ENCODE measurements around the gene CADM3.

DNA sequence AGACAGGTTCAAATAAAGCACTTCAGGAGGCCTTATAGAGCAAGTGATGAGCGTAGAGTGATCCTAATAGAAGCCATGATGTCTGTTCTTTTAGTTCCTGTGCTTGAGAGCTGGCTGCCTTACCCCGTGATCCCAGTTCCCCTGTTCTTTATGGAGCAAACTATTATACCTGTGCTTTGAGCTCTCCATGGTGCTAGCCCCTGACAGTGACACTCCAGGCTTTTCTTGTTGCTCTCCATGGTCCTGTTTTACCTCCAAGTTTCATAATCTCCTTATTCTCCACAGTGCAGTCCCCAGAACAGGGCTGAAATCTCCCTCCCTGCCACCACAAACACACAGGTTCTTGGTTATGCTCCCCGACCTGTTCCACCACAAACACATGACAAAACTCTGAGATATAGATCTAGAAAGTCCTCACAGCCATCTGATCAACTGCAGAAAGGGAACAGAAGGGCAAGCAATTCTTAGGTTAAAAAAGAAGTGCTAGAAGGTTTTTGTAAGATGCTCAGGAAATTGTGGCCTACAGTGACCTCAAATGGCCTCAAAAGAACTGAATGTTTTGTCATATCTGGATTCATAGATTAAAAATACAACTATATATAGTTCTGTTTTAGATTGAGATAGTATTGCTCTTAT is 6.0 kb downstream of the CADM3 start:
- TF ChIP-seq EP300 (IDR thresholded peaks at IDR 0.05) (no peak), POLR2A (IDR thresholded peaks at IDR 0.05) (no peak)
- TF ChIP-seq, protein P1, sequence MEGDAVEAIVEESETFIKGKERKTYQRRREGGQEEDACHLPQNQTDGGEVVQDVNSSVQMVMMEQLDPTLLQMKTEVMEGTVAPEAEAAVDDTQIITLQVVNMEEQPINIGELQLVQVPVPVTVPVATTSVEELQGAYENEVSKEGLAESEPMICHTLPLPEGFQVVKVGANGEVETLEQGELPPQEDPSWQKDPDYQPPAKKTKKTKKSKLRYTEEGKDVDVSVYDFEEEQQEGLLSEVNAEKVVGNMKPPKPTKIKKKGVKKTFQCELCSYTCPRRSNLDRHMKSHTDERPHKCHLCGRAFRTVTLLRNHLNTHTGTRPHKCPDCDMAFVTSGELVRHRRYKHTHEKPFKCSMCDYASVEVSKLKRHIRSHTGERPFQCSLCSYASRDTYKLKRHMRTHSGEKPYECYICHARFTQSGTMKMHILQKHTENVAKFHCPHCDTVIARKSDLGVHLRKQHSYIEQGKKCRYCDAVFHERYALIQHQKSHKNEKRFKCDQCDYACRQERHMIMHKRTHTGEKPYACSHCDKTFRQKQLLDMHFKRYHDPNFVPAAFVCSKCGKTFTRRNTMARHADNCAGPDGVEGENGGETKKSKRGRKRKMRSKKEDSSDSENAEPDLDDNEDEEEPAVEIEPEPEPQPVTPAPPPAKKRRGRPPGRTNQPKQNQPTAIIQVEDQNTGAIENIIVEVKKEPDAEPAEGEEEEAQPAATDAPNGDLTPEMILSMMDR (IDR thresholded peaks at IDR 0.05): no peak
